Osteocyte (in vitro differentiated cells): Measurements from ENCODE around the gene CACNA2D3. TPM values are rescaled to one million over a fixed set of nuclear protein-coding genes. Genes with fewer than 3 reads are reported as not detected.

ENCODE experiments used
- DNase-seq: peaks from one replicate; pipeline ENCODE4 v3.0.0; 2021; ENCODE audit warnings: mixed read lengths; ENCODE audit not compliant: unreplicated experiment; ENCODE audit errors: extremely low spot score
- H3K27ac Mint-ChIP-seq: one replicate; pipeline ENCODE4 v1.8.0; 2021; ENCODE audit warnings: mild to moderate bottlenecking, mixed read lengths; ENCODE audit not compliant: unreplicated experiment
- H3K27me3 Mint-ChIP-seq: one replicate; pipeline ENCODE4 v1.8.0; 2021; ENCODE audit warnings: mixed read lengths; ENCODE audit not compliant: unreplicated experiment
- H3K36me3 Mint-ChIP-seq: one replicate; pipeline ENCODE4 v1.8.0; 2021; ENCODE audit warnings: mixed read lengths; ENCODE audit not compliant: unreplicated experiment
- H3K4me1 Mint-ChIP-seq: one replicate; pipeline ENCODE4 v1.8.0; 2021; ENCODE audit warnings: mixed read lengths; ENCODE audit not compliant: unreplicated experiment
- H3K4me3 Mint-ChIP-seq: one replicate; pipeline ENCODE4 v1.8.0; 2021; ENCODE audit warnings: mild to moderate bottlenecking, moderate library complexity, mixed read lengths; ENCODE audit not compliant: unreplicated experiment
- H3K9me3 Mint-ChIP-seq: one replicate; pipeline ENCODE4 v1.8.0; 2021; ENCODE audit warnings: mixed read lengths; ENCODE audit not compliant: unreplicated experiment
- total RNA-seq: library from RNA; stranded (reverse); gene quantifications from 2 replicates; pipeline ENCODE4 v1.2.1, GENCODE V29; 2021
- TF ChIP-seq, protein P1 (sequence below): fragments of 200-600 bp; sonication (generic); IDR thresholded peaks from 2 replicates; pipeline ENCODE4 v1.5.0; 2021; ENCODE audit warnings: antibody characterized with exemption, mild to moderate bottlenecking, moderate library complexity

The CACNA2D3 gene
- total RNA-seq, 1 donor from 2014 or later: 0.46 TPM

DNA sequence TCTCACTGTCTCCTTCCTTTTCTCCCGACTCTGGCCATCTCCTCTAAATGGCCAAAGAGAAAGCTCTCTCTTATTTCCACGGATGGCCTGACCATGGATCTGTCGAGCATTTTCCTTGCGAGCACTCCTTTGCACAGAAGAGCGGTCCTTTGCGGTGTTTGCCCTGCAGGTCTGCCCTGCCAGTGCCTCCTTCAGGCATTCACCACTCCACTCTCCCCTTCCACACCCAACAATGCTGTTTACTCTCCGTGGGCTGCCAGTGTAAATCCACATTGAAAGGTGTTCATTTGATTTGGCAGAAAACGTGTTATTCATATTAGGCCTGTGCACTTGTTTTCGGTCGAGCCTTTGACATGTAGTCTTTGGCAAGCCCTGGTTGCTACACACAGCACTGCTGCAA lies 49.6 kb downstream of the CACNA2D3 start:
- Mint-ChIP-seq H3K27ac (no peak overlapping the region), H3K9me3 (peaks cover 8% of the 10 kb centered on the region), H3K27me3 (no peaks in the 10 kb centered on the region), H3K4me1 (no peaks in the 10 kb centered on the region), H3K36me3 (no peaks in the 10 kb centered on the region), H3K4me3 (no peak overlapping the region)
- TF ChIP-seq, protein P1, sequence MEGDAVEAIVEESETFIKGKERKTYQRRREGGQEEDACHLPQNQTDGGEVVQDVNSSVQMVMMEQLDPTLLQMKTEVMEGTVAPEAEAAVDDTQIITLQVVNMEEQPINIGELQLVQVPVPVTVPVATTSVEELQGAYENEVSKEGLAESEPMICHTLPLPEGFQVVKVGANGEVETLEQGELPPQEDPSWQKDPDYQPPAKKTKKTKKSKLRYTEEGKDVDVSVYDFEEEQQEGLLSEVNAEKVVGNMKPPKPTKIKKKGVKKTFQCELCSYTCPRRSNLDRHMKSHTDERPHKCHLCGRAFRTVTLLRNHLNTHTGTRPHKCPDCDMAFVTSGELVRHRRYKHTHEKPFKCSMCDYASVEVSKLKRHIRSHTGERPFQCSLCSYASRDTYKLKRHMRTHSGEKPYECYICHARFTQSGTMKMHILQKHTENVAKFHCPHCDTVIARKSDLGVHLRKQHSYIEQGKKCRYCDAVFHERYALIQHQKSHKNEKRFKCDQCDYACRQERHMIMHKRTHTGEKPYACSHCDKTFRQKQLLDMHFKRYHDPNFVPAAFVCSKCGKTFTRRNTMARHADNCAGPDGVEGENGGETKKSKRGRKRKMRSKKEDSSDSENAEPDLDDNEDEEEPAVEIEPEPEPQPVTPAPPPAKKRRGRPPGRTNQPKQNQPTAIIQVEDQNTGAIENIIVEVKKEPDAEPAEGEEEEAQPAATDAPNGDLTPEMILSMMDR: no peak
- DNase-seq: no peak

DNA sequence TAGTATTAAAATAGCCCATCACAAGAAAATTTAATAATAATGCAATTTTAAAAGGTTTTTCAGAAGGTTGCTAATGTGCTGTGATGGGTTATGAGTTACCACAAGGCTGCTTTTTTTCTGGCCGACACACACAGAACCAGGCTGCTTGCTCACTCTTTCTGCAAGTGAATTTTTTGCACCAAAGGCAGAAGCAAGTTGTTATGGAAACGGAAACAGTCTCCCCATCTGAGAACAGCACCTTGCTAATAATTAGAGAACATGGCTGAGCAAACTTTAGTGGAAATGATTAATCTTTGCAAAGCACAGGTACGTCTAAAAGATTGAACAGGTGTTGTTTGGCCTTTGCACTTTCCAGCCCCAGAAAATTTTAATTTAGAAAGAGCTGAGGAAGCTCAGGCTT lies 51.0 kb downstream of the CACNA2D3 start:
- Mint-ChIP-seq H3K4me1 (no peaks in the 10 kb centered on the region), H3K36me3 (no peaks in the 10 kb centered on the region), H3K9me3 (peaks cover 15% of the 10 kb centered on the region), H3K4me3 (no peak overlapping the region), H3K27me3 (no peaks in the 10 kb centered on the region), H3K27ac (no peak overlapping the region)
- DNase-seq: no peak
- TF ChIP-seq, protein P1: no peak

DNA sequence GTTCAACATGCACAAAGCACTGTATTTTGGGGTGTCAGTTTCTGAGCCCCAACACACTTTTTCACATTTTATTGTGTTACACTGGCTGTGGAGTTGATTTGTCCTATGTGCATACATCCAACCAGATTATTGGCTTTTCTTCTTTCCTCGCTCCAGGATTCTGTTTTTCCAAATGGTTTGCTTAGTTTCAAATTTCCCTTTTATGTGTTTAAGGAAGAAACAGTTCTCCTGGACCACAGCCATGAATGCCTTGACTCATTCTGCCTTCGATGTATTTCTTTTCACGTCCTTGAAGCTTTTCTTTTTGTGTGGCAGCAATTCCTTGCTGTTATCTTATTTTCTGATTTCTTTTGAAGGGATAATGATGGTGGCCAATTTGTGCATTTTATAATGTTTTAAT lies 53.8 kb downstream of the CACNA2D3 start:
- Mint-ChIP-seq H3K36me3 (no peaks in the 10 kb centered on the region), H3K27me3 (no peaks in the 10 kb centered on the region), H3K9me3 (peaks cover 11% of the 10 kb centered on the region), H3K27ac (no peak overlapping the region), H3K4me3 (no peak overlapping the region), H3K4me1 (no peaks in the 10 kb centered on the region)
- no peak for DNase-seq
- TF ChIP-seq, protein P1: no peak

DNA sequence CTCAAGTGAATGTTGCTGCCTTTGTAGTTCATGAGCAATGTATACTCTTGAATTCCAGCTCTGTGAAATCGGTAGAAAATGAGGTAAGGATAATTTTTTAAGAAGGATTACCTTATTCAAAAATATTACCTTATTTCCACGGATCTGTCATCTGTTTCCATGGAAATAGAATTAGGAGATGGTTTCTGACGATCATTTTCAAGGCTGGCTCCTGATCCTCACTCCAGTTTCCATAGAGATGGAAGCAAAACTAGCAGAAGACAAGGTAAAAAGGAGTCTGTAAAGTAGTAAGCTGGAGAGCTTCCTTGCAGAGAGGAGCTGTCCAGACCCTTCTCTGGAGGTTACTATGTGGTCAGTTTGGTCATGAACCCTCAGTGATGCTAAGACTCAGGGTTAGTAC lies 55.5 kb downstream of the CACNA2D3 start:
- DNase-seq: no peak
- H3K36me3 Mint-ChIP-seq: no peaks in the 10 kb centered on the region
- peaks cover 7% of the 10 kb centered on the region for H3K9me3 Mint-ChIP-seq
- no peak overlapping the region for H3K27ac Mint-ChIP-seq
- TF ChIP-seq, protein P1: no peak
- H3K4me3 Mint-ChIP-seq: no peak overlapping the region
- H3K27me3 Mint-ChIP-seq: no peaks in the 10 kb centered on the region
- no peaks in the 10 kb centered on the region for H3K4me1 Mint-ChIP-seq

DNA sequence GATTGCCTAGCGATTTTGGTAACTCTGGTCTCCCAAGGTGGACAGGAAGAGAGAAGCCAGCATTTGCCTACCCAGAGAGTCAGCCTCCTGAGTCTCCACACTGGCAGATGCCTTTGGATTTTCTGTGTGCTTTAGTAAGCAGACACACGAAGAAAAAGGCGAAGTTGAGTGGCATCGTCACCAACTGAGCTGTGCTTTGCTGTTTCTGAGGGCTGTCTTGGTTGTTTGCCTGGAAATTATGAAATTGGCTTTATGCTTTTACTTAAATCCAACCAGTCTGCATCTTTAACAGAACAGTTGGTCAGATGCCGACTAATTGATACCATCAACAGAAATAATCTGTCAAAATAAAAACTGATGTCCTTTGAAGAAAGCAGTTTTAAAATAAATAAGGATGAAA lies 56.0 kb downstream of the CACNA2D3 start:
- Mint-ChIP-seq H3K27ac (no peak overlapping the region), H3K36me3 (no peaks in the 10 kb centered on the region), H3K27me3 (no peaks in the 10 kb centered on the region), H3K9me3 (peaks cover 7% of the 10 kb centered on the region), H3K4me3 (no peak overlapping the region), H3K4me1 (no peaks in the 10 kb centered on the region)
- TF ChIP-seq, protein P1: no peak
- no peak for DNase-seq
